ENCODE measurements around the gene MOGAT2.

- TF ChIP-seq YY1 (IDR thresholded peaks at IDR 0.05; ENCODE audit: insufficient read depth, insufficient read length) (no peak), ZNF274 (IDR thresholded peaks at IDR 0.05; ENCODE audit: low read depth, low read length) (no peak), SUZ12 (IDR thresholded peaks at IDR 0.05; ENCODE audit: extremely low read depth, insufficient read depth, insufficient read length) (no peak)
Observed at GRCh38 chr11:75677275-75677674, 40.4 kb upstream of the MOGAT2 start.
